K562 (cell line): Measurements from ENCODE around the gene LGI4. TPM values are rescaled to one million over a fixed set of nuclear protein-coding genes. Genes with fewer than 3 reads are reported as not detected.

ENCODE experiments used
- BDP1 ChIP-seq: IDR thresholded peaks from 3 replicates; pipeline ENCODE4 v1.6.1; 2011; ENCODE audit not compliant: insufficient read length, insufficient read depth
- CHD2 ChIP-seq: IDR thresholded peaks from 2 replicates; pipeline ENCODE4 v1.6.1; 2011; ENCODE audit warnings: low read depth, low read length
- HMGN3 ChIP-seq: IDR thresholded peaks from 2 replicates; pipeline ENCODE4 v1.6.1; 2011; ENCODE audit warnings: borderline replicate concordance, low read depth, mild to moderate bottlenecking, mixed read lengths, low read length; ENCODE audit not compliant: insufficient read length; ENCODE audit errors: extremely low read depth
- HOXB6 ChIP-seq: fragments of 250-450 bp; sonication (Bioruptor Pico); IDR thresholded peaks from 2 replicates; pipeline ENCODE4 v1.5.1; 2022; ENCODE audit warnings: mild to moderate bottlenecking, borderline replicate concordance
- L3MBTL2 ChIP-seq: fragments of 450-650 bp; IDR thresholded peaks from 2 replicates; pipeline ENCODE4 v1.6.1; 2016; ENCODE audit warnings: mild to moderate bottlenecking, moderate library complexity
- PRDM10 ChIP-seq: fragments of 450-650 bp; IDR thresholded peaks from 2 replicates; pipeline ENCODE4 v1.6.1; 2018; ENCODE audit not compliant: partially characterized antibody
- RBBP5 ChIP-seq: fragments of 200-600 bp; sonication (generic); IDR thresholded peaks from 2 replicates; pipeline ENCODE4 v1.6.1; 2012; ENCODE audit warnings: borderline replicate concordance, mild to moderate bottlenecking, low read length, control low read depth, inconsistent platforms; ENCODE audit not compliant: insufficient read depth, poor library complexity, severe bottlenecking
- polyA plus RNA-seq, 8 experiments: library from polyadenylated mRNA; depleted of rRNA in 4 of 8; stranded (reverse) in 5 of 8; unstranded in 3 of 8; fragments of >200 nt; fragmentation: Nextera tagmentation in 2 of 8; fragmentation: Illumina TruSeq in 1 of 8; extraction: Ambion mirVana in 2 of 8; extraction: Trizol in 1 of 8; gene quantifications; 2 replicates each; pipeline versions ENCODE4 v1.2.1 to v1.2.3, GENCODE V29; 2011 to 2014; ENCODE audit warnings: inconsistent platforms in 1 of 8, missing spikeins in 1 of 8
- total RNA-seq, 7 experiments: library from RNA; depleted of rRNA in 6 of 7; stranded (reverse); fragments of >200 nt in 6 of 7; fragmentation: Illumina TruSeq in 2 of 7; extraction: Trizol in 2 of 7; gene quantifications; 2 replicates each; pipeline versions ENCODE4 v1.2.1 to v1.2.3, GENCODE V29; 2011 to 2021; ENCODE audit warnings: low replicate concordance in 1 of 7

LGI4 gene
- total and polyA plus RNA-seq, 9 of the 15 experiments (the other 6 are each of a cell fraction or from before 2014, with no cell fraction given): 0.14 to 0.30 (median 0.24) TPM; not detected in 4

GRCh38 chr19:35143231-35143715 is 8.4 kb upstream of the LGI4 start, which contains the start of gene FXYD7 (continued):
- TF ChIP-seq PRDM10 (no peak), HMGN3 (no peak), BDP1 (no peak), CHD2 (no peak), L3MBTL2 (no peak), HOXB6 (CRISPR knock-in tag) (no peak), RBBP5 (no peak)
- TF ChIP-seq, all 486 proteins: peak for 7
